HepG2 (cell line): ENCODE measurements around the gene GREM2. TPM values are rescaled to one million over a fixed set of nuclear protein-coding genes. Genes with fewer than 3 reads are reported as not detected.

ENCODE experiments used
- ELF3 ChIP-seq: IDR thresholded peaks from 2 replicates; pipeline ENCODE4 v1.6.1; 2016; ENCODE audit warnings: missing genetic modification reagents, missing compliant biosample characterization
- FLYWCH1 ChIP-seq: sonication (generic); formaldehyde crosslinking; IDR thresholded peaks from 2 replicates; pipeline ENCODE4 v1.8.1; 2023; ENCODE audit warnings: mild to moderate bottlenecking, missing genetic modification reagents
- LCORL ChIP-seq, 2 experiments: fragments of 450-650 bp in 1 of 2; sonication (generic) in 1 of 2; formaldehyde crosslinking in 1 of 2; IDR thresholded peaks; 2 replicates each; pipeline versions ENCODE4 v1.5.0 to v1.6.1; 2017 to 2020; ENCODE audit warnings: antibody characterized with exemption in 1 of 2, missing genetic modification reagents in 1 of 2
- NR2F6 ChIP-seq, 2 experiments: IDR thresholded peaks; 2 replicates each; pipeline ENCODE4 v1.6.1; 2016; ENCODE audit warnings: antibody characterized with exemption in 1 of 2, mild to moderate bottlenecking in 1 of 2
- POLR2AphosphoS2 ChIP-seq: IDR thresholded peaks from 2 replicates; pipeline ENCODE4 v1.6.1; 2011; ENCODE audit warnings: low read depth, low read length, improper control_type of control experiment
- SMYD3 ChIP-seq: sonication (generic); formaldehyde crosslinking; IDR thresholded peaks from 2 replicates; pipeline ENCODE4 v1.8.1; 2023; ENCODE audit warnings: mild to moderate bottlenecking, missing genetic modification reagents
- TSC22D2 ChIP-seq: sonication (generic); formaldehyde crosslinking; IDR thresholded peaks from 2 replicates; pipeline ENCODE4 v1.5.1; 2020; ENCODE audit warnings: missing genetic modification reagents, mild to moderate bottlenecking, borderline replicate concordance
- ZMYM4 ChIP-seq: sonication (generic); formaldehyde crosslinking; IDR thresholded peaks from 2 replicates; pipeline ENCODE4 v1.8.1; 2023; ENCODE audit warnings: mild to moderate bottlenecking, missing genetic modification reagents
- ZNF136 ChIP-seq: sonication (generic); formaldehyde crosslinking; IDR thresholded peaks from 2 replicates; pipeline ENCODE4 v1.8.1; 2022; ENCODE audit warnings: low read depth, mild to moderate bottlenecking, moderate library complexity, missing genetic modification reagents
- ZNF44 ChIP-seq: sonication (generic); formaldehyde crosslinking; IDR thresholded peaks from 2 replicates; pipeline ENCODE4 v1.5.1; 2020; ENCODE audit warnings: mild to moderate bottlenecking, missing genetic modification reagents
- ZNF780A ChIP-seq: sonication (generic); formaldehyde crosslinking; IDR thresholded peaks from 2 replicates; pipeline ENCODE4 v1.8.0; 2022; ENCODE audit warnings: mild to moderate bottlenecking, missing genetic modification reagents, moderate library complexity
- polyA plus RNA-seq, 8 experiments: library from polyadenylated mRNA; depleted of rRNA in 3 of 8; stranded (reverse) in 7 of 8; unstranded in 1 of 8; fragments of >200 nt; fragmentation: Illumina TruSeq in 4 of 8; extraction: Trizol in 4 of 8; gene quantifications; 2 replicates each; pipeline versions ENCODE4 v1.2.1 to v1.2.3, GENCODE V29; 2011 to 2016; ENCODE audit warnings: low read depth in 4 of 8, missing spikeins in 1 of 8, mixed read lengths in 1 of 8; ENCODE audit not compliant: insufficient read depth in 1 of 8
- total RNA-seq, 5 experiments: library from RNA; depleted of rRNA; stranded (reverse); fragments of >200 nt; fragmentation: Illumina TruSeq; extraction: Trizol; gene quantifications; 2 replicates each; pipeline ENCODE4 v1.2.3, GENCODE V29; 2016; ENCODE audit warnings: low read depth in 1 of 5
- TF ChIP-seq, protein P1 (sequence below): sonication (generic); formaldehyde crosslinking; IDR thresholded peaks from 2 replicates; pipeline ENCODE4 v1.5.0; 2020; ENCODE audit warnings: mild to moderate bottlenecking, missing genetic modification reagents, borderline replicate concordance
- TF ChIP-seq, protein P2 (sequence below), 2 experiments: sonication (generic) in 1 of 2; formaldehyde crosslinking in 1 of 2; IDR thresholded peaks; 2 replicates each; pipeline versions ENCODE4 v1.5.1 to v1.6.1; 2011 to 2020; ENCODE audit warnings: borderline replicate concordance in 1 of 2, low read depth in 1 of 2, low read length in 1 of 2, mild to moderate bottlenecking in 1 of 2, missing genetic modification reagents in 1 of 2, moderate library complexity in 1 of 2
- TF ChIP-seq, protein P3 (sequence below): sonication (generic); formaldehyde crosslinking; IDR thresholded peaks from 2 replicates; pipeline ENCODE4 v1.9.0; 2021; ENCODE audit warnings: missing genetic modification reagents, borderline replicate concordance

Gene GREM2
- total and polyA plus RNA-seq, 2 of the 13 experiments (the other 11 are each of a cell fraction or from before 2014, with no cell fraction given) = 0.07 TPM; not detected in 1

DNA sequence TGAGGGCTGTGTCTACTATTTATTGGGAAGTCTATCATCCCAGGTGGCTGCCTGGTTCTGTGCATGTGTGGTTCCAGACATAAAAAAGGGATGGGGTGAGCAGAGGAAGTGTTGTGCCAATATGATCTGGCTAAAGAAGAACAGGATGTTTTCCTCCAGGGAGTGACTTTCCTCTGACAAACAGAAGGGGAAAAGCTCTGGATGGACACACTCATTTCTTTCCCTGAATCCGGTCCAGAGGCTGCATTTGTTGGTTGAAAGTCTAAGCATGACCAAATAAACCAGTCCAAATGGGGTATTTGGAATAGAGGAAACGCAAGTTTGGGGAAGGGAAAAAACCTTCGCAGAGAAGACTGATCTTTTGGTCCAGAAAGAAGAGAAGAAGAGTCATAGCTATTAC lies 12.7 kb downstream of the GREM2 start (continued):
- TF ChIP-seq TSC22D2 (CRISPR knock-in tag) = no peak
- TF ChIP-seq ZNF44 (CRISPR knock-in tag) = no peak
- TF ChIP-seq POLR2AphosphoS2 = no peak
- 0 out of 2 replicates have a peak, but pooled peaks have one; percentile 31 for TF ChIP-seq SMYD3 (CRISPR knock-in tag)
- no peak for TF ChIP-seq FLYWCH1 (CRISPR knock-in tag)
- no peak for TF ChIP-seq LCORL (IDR thresholded peaks at IDR 0.05)
- TF ChIP-seq LCORL (CRISPR knock-in tag; IDR thresholded peaks at IDR 0.05) = no peak
- 0 out of 2 replicates have a peak, but pooled peaks have one; percentile 32 for TF ChIP-seq ELF3 (CRISPR knock-in tag)
- TF ChIP-seq, protein P1, sequence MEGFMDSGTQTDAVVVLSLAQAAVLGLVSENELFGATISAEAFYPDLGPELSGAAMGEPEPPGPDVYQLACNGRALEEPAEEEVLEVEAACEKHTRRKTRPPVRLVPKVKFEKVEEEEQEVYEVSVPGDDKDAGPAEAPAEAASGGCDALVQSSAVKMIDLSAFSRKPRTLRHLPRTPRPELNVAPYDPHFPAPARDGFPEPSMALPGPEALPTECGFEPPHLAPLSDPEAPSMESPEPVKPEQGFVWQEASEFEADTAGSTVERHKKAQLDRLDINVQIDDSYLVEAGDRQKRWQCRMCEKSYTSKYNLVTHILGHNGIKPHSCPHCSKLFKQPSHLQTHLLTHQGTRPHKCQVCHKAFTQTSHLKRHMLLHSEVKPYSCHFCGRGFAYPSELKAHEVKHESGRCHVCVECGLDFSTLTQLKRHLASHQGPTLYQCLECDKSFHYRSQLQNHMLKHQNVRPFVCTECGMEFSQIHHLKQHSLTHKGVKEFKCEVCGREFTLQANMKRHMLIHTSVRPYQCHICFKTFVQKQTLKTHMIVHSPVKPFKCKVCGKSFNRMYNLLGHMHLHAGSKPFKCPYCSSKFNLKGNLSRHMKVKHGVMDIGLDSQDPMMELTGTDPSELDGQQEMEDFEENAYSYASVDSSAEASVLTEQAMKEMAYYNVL (CRISPR knock-in tag) = peak; percentile 98
- TF ChIP-seq ZMYM4 (CRISPR knock-in tag) = no peak
- TF ChIP-seq, protein P2, sequence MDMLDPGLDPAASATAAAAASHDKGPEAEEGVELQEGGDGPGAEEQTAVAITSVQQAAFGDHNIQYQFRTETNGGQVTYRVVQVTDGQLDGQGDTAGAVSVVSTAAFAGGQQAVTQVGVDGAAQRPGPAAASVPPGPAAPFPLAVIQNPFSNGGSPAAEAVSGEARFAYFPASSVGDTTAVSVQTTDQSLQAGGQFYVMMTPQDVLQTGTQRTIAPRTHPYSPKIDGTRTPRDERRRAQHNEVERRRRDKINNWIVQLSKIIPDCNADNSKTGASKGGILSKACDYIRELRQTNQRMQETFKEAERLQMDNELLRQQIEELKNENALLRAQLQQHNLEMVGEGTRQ (IDR thresholded peaks at IDR 0.05; ENCODE audit: low read depth, low read length) = no peak
- TF ChIP-seq, protein P2 (CRISPR knock-in tag; IDR thresholded peaks at IDR 0.05; ENCODE audit: borderline replicate concordance) = no peak
- TF ChIP-seq ZNF780A (CRISPR knock-in tag) = no peak
- TF ChIP-seq, protein P3, sequence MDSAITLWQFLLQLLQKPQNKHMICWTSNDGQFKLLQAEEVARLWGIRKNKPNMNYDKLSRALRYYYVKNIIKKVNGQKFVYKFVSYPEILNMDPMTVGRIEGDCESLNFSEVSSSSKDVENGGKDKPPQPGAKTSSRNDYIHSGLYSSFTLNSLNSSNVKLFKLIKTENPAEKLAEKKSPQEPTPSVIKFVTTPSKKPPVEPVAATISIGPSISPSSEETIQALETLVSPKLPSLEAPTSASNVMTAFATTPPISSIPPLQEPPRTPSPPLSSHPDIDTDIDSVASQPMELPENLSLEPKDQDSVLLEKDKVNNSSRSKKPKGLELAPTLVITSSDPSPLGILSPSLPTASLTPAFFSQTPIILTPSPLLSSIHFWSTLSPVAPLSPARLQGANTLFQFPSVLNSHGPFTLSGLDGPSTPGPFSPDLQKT (CRISPR knock-in tag) = no peak
- no peak for TF ChIP-seq ZNF136 (CRISPR knock-in tag)
- TF ChIP-seq NR2F6 (IDR thresholded peaks at IDR 0.05) = no peak
- TF ChIP-seq NR2F6 (CRISPR knock-in tag; IDR thresholded peaks at IDR 0.05) = 0 out of 2 replicates have a peak, but pooled peaks have one; percentile 9
